HepG2 (cell line): ENCODE data around the gene PDIA6. TPM values are rescaled to one million over a fixed set of nuclear protein-coding genes. Genes with fewer than 3 reads are reported as not detected.

ENCODE experiments used
- ATAC-seq: fragments of 200-7000 bp; cut with Tn5 transposase; 3 replicates; pipeline ENCODE4 v1.9.1; 2020; ENCODE audit warnings: mild to moderate bottlenecking, moderate library complexity
- BruUV-seq: library from RNA; stranded (reverse); fragments of 400-500 nt; replicated peaks from 2 replicates; lab custom pipeline; 2021; lab: Mats Ljungman, UMichigan
- CTCF ChIA-PET: fragments of 300-600 bp; formaldehyde crosslinking; extraction: SDS; loops from one replicate; lab custom pipeline; 2021; ENCODE audit warnings: low total read pairs, inconsistent platforms, low intra/inter-chr PET ratio; lab: Yijun Ruan, JAX
- POLR2A ChIA-PET: fragments of 350-600 bp; sonication (Branson Sonifier 250); formaldehyde crosslinking; loops from one replicate; lab custom pipeline; 2020; ENCODE audit warnings: antibody characterized with exemption, inconsistent platforms; lab: Yijun Ruan, JAX
- DNase-seq: peaks from one replicate; pipeline ENCODE4 v3.0.0-alpha.2; 2015; ENCODE audit warnings: low spot score
- FAIRE-seq: peaks from 3 replicates; lab custom pipeline; 2011; peaks lifted over from hg19 to GRCh38; lab: Jason Lieb, UNC
- H2AFZ ChIP-seq: one replicate; pipeline ENCODE4 v1.6.1; 2011; ENCODE audit warnings: low read length, inconsistent platforms
- H3K27ac ChIP-seq: fragments of 300-600 bp; 3 replicates; pipeline ENCODE4 v1.8.0; 2011; ENCODE audit warnings: mixed run types, mild to moderate bottlenecking, mixed read lengths, low read length, inconsistent platforms; ENCODE audit not compliant: insufficient read depth; ENCODE audit errors: extremely low read length
- H3K27me3 ChIP-seq, 2 experiments: fragments of 200-600 bp in 1 of 2; 2 replicates in 1 of 2; 3 replicates in 1 of 2; pipeline versions ENCODE4 v1.6.0 to v1.8.0; 2011; ENCODE audit warnings: low read length in 2 of 2, mild to moderate bottlenecking in 2 of 2, moderate library complexity in 2 of 2, inconsistent platforms in 1 of 2; ENCODE audit not compliant: insufficient read depth in 2 of 2, control insufficient read depth in 1 of 2
- H3K36me3 ChIP-seq, 2 experiments: fragments of 200-600 bp in 1 of 2; replicated peaks in 1 of 2; 2 replicates in 1 of 2; 3 replicates in 1 of 2; pipeline versions ENCODE4 v1.5.1 to v1.8.0; 2011; ENCODE audit warnings: low read length in 2 of 2, inconsistent platforms in 1 of 2; ENCODE audit not compliant: insufficient read depth in 2 of 2, control insufficient read depth in 1 of 2
- H3K4me1 ChIP-seq: 2 replicates; pipeline ENCODE4 v1.5.1; 2012; ENCODE audit warnings: low read length, inconsistent platforms; ENCODE audit not compliant: insufficient read depth
- H3K4me2 ChIP-seq: 2 replicates; pipeline ENCODE4 v1.6.0; 2011; ENCODE audit warnings: low read depth, low read length, inconsistent platforms
- H3K4me3 ChIP-seq, 3 experiments: fragments of 200-600 bp in 1 of 3; sonication (generic), shearing (Covaris generic) in 1 of 3; replicated peaks in 1 of 3; 2 replicates each; pipeline ENCODE4 v1.5.1; 2011 to 2016; ENCODE audit warnings: low read length in 3 of 3, inconsistent platforms in 2 of 3, low read depth in 2 of 3, mild to moderate bottlenecking in 2 of 3, control low read depth in 1 of 3, mixed read lengths in 1 of 3; ENCODE audit not compliant: insufficient read depth in 1 of 3
- H3K79me2 ChIP-seq: one replicate; pipeline ENCODE4 v1.6.1; 2011; ENCODE audit warnings: low read length, inconsistent platforms; ENCODE audit not compliant: insufficient read depth
- H3K9ac ChIP-seq: 2 replicates; pipeline ENCODE4 v1.6.0; 2011; ENCODE audit warnings: mild to moderate bottlenecking, low read depth, low read length, inconsistent platforms; ENCODE audit not compliant: insufficient read depth
- H3K9me3 ChIP-seq: 2 replicates; pipeline ENCODE4 v1.5.1; 2012; ENCODE audit warnings: mild to moderate bottlenecking, low read length
- H4K20me1 ChIP-seq: 2 replicates; pipeline ENCODE4 v1.6.0; 2011; ENCODE audit warnings: inconsistent platforms, mild to moderate bottlenecking, low read length, moderate library complexity; ENCODE audit not compliant: insufficient read depth
- MEF2D ChIP-seq: sonication (generic); formaldehyde crosslinking; IDR thresholded peaks from 2 replicates; pipeline ENCODE4 v1.5.1; 2020; ENCODE audit warnings: mild to moderate bottlenecking, missing genetic modification reagents
- ONECUT2 ChIP-seq: sonication (generic); formaldehyde crosslinking; IDR thresholded peaks from 2 replicates; pipeline ENCODE4 v1.4.0; 2020; ENCODE audit warnings: missing genetic modification reagents
- PHF5A ChIP-seq: IDR thresholded peaks from one replicate; pipeline ENCODE4 v1.6.1; 2018; ENCODE audit warnings: low read depth, missing genetic modification reagents; ENCODE audit not compliant: unreplicated experiment
- SMAD3 ChIP-seq: sonication (generic); formaldehyde crosslinking; IDR thresholded peaks from 2 replicates; pipeline ENCODE4 v1.4.0; 2020; ENCODE audit warnings: missing genetic modification reagents
- ZNF468 ChIP-seq: sonication (generic); formaldehyde crosslinking; IDR thresholded peaks from 2 replicates; pipeline ENCODE4 v1.8.0; 2022; ENCODE audit warnings: mild to moderate bottlenecking, moderate library complexity, missing genetic modification reagents
- ZNF570 ChIP-seq: sonication (generic); formaldehyde crosslinking; IDR thresholded peaks from 2 replicates; pipeline ENCODE4 v1.4.0; 2020; ENCODE audit warnings: mild to moderate bottlenecking, missing genetic modification reagents, borderline replicate concordance
- ZNF605 ChIP-seq: sonication (generic); formaldehyde crosslinking; IDR thresholded peaks from 2 replicates; pipeline ENCODE4 v1.8.0; 2022; ENCODE audit warnings: mild to moderate bottlenecking, missing genetic modification reagents
- ZNF713 ChIP-seq: sonication (generic); formaldehyde crosslinking; IDR thresholded peaks from 2 replicates; pipeline ENCODE4 v1.4.0; 2020; ENCODE audit warnings: mild to moderate bottlenecking, missing genetic modification reagents
- WGBS: methylation state at CpG from one replicate; pipeline ENCODE4 v1.1.6; 2017; ENCODE audit warnings: low lambda C conversion rate; 5-methylcytosine and 5-hydroxymethylcytosine counted together
- in situ Hi-C: cut with HindIII; loops from 2 replicates; pipeline ENCODE4 v1.10.0; 2017; ENCODE audit warnings: low pct_unique_long_range_greater_than_20kb; ENCODE audit not compliant: extremely low pct_ligation_motif_present
- intact Hi-C: fragments of 100-400 bp; cut with micrococcal nuclease; formaldehyde crosslinking; loops from one replicate; pipeline ENCODE4 v1.10.0; 2022; ENCODE audit not compliant: unreplicated experiment
- polyA plus RNA-seq, 8 experiments: library from polyadenylated mRNA; depleted of rRNA in 3 of 8; stranded (reverse) in 7 of 8; unstranded in 1 of 8; fragments of >200 nt; fragmentation: Illumina TruSeq in 4 of 8; extraction: Trizol in 4 of 8; gene quantifications; 2 replicates each; pipeline versions ENCODE4 v1.2.1 to v1.2.3, GENCODE V29; 2011 to 2016; ENCODE audit warnings: low read depth in 4 of 8, missing spikeins in 1 of 8, mixed read lengths in 1 of 8; ENCODE audit not compliant: insufficient read depth in 1 of 8
- total RNA-seq, 5 experiments: library from RNA; depleted of rRNA; stranded (reverse); fragments of >200 nt; fragmentation: Illumina TruSeq; extraction: Trizol; gene quantifications; 2 replicates each; pipeline ENCODE4 v1.2.3, GENCODE V29; 2016; ENCODE audit warnings: low read depth in 1 of 5
- TF ChIP-seq, protein P1 (sequence below): sonication (generic); formaldehyde crosslinking; IDR thresholded peaks from 2 replicates; pipeline ENCODE4 v1.4.0; 2020; ENCODE audit warnings: missing genetic modification reagents
- TF ChIP-seq, protein P2 (sequence below): sonication (generic); formaldehyde crosslinking; IDR thresholded peaks from 2 replicates; pipeline ENCODE4 v1.4.0; 2020; ENCODE audit warnings: missing genetic modification reagents

Gene PDIA6
- total and polyA plus RNA-seq, 2 of the 13 experiments (the other 11 are each of a cell fraction or from before 2014, with no cell fraction given): 586 to 642 TPM

DNA sequence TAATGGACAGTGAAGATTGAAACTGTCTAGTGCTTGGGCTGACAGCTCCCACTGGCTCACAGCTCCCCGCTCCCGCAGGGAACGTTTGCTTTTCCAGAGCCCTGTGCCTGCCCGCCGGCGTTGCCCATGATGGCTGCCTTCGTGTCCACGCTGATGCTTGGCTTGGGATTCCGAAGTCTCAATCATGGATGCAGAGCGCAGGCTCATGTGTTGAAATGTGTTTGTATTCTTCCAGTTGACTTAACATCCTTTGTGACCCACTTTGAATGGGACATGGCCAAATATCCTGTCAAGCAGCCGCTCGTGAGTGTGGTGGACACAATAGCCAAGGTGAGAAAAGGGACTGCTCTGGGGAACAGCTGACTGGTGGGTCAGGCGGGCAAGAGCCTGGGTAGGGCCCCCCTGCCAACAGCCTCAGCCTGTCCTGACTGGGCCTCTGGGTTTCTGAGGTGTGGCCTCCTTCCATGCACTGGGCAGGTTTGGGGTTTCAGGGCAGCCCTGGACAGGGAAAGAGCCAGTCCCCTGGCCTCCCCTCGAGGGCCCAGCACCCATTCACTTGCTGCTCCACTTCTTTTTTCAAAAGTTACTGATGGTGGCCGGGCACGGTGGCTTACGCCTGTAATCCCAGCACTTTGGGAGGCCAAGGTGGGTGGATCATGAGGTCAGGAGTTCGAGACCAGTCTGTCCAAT is 48.3 kb downstream of the PDIA6 start:
- BruUV-seq: no TSS peak
- Histone ChIP-seq H3K4me3 (no peak overlapping the region), H3K4me1 (peaks cover 30% of the 10 kb centered on the region), H3K9ac (no peak overlapping the region), H3K36me3 (no peaks in the 10 kb centered on the region), H3K79me2 (no peaks in the 10 kb centered on the region), H3K9me3 (no peaks in the 10 kb centered on the region), H3K27me3 (peaks cover 9 to 72% of the 10 kb centered on the region in 2 experiments; a peak in 4 of 5 replicates), H4K20me1 (no peaks in the 10 kb centered on the region), H3K27ac (no peak overlapping the region), H2AFZ (no peak overlapping the region), H3K4me2 (no peak overlapping the region)
- in situ Hi-C loops (no loop called here), intact Hi-C loops (no loop called here)
- DNase-seq: no peak
- ChIA-PET CTCF (no interaction called here), POLR2A (no interaction called here)
- 48% methylated on average over 18 of the region's 18 CpGs for WGBS
- TF ChIP-seq SMAD3 (CRISPR knock-in tag): no peak
- TF ChIP-seq, protein P1, sequence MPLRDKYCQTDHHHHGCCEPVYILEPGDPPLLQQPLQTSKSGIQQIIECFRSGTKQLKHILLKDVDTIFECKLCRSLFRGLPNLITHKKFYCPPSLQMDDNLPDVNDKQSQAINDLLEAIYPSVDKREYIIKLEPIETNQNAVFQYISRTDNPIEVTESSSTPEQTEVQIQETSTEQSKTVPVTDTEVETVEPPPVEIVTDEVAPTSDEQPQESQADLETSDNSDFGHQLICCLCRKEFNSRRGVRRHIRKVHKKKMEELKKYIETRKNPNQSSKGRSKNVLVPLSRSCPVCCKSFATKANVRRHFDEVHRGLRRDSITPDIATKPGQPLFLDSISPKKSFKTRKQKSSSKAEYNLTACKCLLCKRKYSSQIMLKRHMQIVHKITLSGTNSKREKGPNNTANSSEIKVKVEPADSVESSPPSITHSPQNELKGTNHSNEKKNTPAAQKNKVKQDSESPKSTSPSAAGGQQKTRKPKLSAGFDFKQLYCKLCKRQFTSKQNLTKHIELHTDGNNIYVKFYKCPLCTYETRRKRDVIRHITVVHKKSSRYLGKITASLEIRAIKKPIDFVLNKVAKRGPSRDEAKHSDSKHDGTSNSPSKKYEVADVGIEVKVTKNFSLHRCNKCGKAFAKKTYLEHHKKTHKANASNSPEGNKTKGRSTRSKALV (CRISPR knock-in tag): no peak
- no peak for TF ChIP-seq ONECUT2 (CRISPR knock-in tag)
- no peak for TF ChIP-seq MEF2D
- TF ChIP-seq, protein P2, sequence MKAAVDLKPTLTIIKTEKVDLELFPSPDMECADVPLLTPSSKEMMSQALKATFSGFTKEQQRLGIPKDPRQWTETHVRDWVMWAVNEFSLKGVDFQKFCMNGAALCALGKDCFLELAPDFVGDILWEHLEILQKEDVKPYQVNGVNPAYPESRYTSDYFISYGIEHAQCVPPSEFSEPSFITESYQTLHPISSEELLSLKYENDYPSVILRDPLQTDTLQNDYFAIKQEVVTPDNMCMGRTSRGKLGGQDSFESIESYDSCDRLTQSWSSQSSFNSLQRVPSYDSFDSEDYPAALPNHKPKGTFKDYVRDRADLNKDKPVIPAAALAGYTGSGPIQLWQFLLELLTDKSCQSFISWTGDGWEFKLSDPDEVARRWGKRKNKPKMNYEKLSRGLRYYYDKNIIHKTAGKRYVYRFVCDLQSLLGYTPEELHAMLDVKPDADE (CRISPR knock-in tag): no peak
- no peak for TF ChIP-seq PHF5A (CRISPR knock-in tag)
- no peak for TF ChIP-seq ZNF570 (CRISPR knock-in tag)
- no peak for TF ChIP-seq ZNF713 (CRISPR knock-in tag)
- TF ChIP-seq ZNF468 (CRISPR knock-in tag): no peak
- no peak for TF ChIP-seq ZNF605 (CRISPR knock-in tag)
- ATAC-seq: no peak
- FAIRE-seq: no peak
